Measurements from ENCODE around the gene STAG1.
"Not testable (repeated sequence)": the region's sequence is repeated elsewhere in the genome, so short reads cannot be mapped to it uniquely, and the experiment has no call there.

STAG1 gene

GRCh38 chr3:136643380-136643779 lies 108.8 kb downstream of the STAG1 start:
- DNase-seq: not testable (repeated sequence)

GRCh38 chr3:136642711-136643110 lies 109.5 kb downstream of the STAG1 start:
- no peak for DNase-seq

GRCh38 chr3:136639069-136639468 lies 113.1 kb downstream of the STAG1 start:
- DNase-seq: no peak

GRCh38 chr3:136637176-136637575 lies 115.0 kb downstream of the STAG1 start:
- no peak for DNase-seq

GRCh38 chr3:136634821-136635220 lies 117.4 kb downstream of the STAG1 start:
- DNase-seq: no peak

- no peak for DNase-seq
Observed at GRCh38 chr3:136632625-136633081, 119.5 kb downstream of the STAG1 start.

- DNase-seq: no peak
Observed at GRCh38 chr3:136631424-136631823, 120.8 kb downstream of the STAG1 start.

GRCh38 chr3:136630915-136631314 lies 121.3 kb downstream of the STAG1 start:
- no peak for DNase-seq

- no peak for DNase-seq
Observed at GRCh38 chr3:136626493-136626892, 125.7 kb downstream of the STAG1 start.

- DNase-seq: no peak
Observed at GRCh38 chr3:136624894-136625815, 127.0 kb downstream of the STAG1 start.

- no peak for DNase-seq
Observed at GRCh38 chr3:136624371-136624770, 127.8 kb downstream of the STAG1 start.

- DNase-seq: no peak
Observed at GRCh38 chr3:136621628-136622027, 130.6 kb downstream of the STAG1 start.

- DNase-seq: no peak
Observed at GRCh38 chr3:136620436-136620835, 131.7 kb downstream of the STAG1 start.

GRCh38 chr3:136617969-136618525 lies 134.1 kb downstream of the STAG1 start:
- not testable (repeated sequence) for DNase-seq

GRCh38 chr3:136617198-136617597 lies 135.0 kb downstream of the STAG1 start:
- DNase-seq: no peak

GRCh38 chr3:136612512-136612911 lies 139.7 kb downstream of the STAG1 start:
- DNase-seq: no peak

GRCh38 chr3:136606990-136607389 lies 145.2 kb downstream of the STAG1 start:
- no peak for DNase-seq

GRCh38 chr3:136606216-136606615 lies 146.0 kb downstream of the STAG1 start:
- not testable (repeated sequence) for DNase-seq

- no peak for DNase-seq
Observed at GRCh38 chr3:136604961-136605360, 147.2 kb downstream of the STAG1 start.

- DNase-seq: no peak
Observed at GRCh38 chr3:136602818-136603217, 149.4 kb downstream of the STAG1 start.

- no peak for DNase-seq
Observed at GRCh38 chr3:136595913-136596697, 156.1 kb downstream of the STAG1 start.

- no peak for DNase-seq
Observed at GRCh38 chr3:136586580-136586979, 165.6 kb downstream of the STAG1 start.

GRCh38 chr3:136584728-136585127 lies 167.4 kb downstream of the STAG1 start:
- no peak for DNase-seq
